ENCODE measurements around the gene VPS13C. TPM values are rescaled to one million over a fixed set of nuclear protein-coding genes. Genes with fewer than 3 reads are reported as not detected.

VPS13C gene
- total and polyA plus RNA-seq, 10 donors, result 32.9 to 194 (median 147) TPM

DNA sequence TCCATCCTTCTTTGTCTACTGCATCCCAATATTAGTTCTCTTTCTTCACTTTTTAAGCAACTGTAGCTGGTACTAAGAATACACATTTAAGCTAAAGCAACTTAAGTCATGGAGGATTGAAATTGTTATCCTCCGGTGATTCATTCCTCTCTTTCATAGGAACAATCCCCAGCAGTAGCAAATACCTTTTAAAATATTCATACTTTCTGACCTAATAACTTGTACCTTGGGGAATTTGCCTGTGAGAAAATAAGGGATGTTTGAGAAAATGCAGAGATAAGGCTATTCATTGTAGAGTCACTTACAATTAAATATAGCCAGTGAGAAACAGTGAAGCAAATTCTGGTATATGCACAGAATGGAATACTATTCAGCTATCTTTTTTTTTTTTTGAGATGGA, 66.0 kb downstream of the VPS13C start:
- 94 to 100% (median 97%) methylated on average over 1 of the region's 1 CpG for WGBS, 5 donors
- TF ChIP-seq POLR2A (IDR thresholded peaks at IDR 0.05) (no peak), POLR2AphosphoS5 (IDR thresholded peaks at IDR 0.05) (no peak)
- TF ChIP-seq, protein P1, sequence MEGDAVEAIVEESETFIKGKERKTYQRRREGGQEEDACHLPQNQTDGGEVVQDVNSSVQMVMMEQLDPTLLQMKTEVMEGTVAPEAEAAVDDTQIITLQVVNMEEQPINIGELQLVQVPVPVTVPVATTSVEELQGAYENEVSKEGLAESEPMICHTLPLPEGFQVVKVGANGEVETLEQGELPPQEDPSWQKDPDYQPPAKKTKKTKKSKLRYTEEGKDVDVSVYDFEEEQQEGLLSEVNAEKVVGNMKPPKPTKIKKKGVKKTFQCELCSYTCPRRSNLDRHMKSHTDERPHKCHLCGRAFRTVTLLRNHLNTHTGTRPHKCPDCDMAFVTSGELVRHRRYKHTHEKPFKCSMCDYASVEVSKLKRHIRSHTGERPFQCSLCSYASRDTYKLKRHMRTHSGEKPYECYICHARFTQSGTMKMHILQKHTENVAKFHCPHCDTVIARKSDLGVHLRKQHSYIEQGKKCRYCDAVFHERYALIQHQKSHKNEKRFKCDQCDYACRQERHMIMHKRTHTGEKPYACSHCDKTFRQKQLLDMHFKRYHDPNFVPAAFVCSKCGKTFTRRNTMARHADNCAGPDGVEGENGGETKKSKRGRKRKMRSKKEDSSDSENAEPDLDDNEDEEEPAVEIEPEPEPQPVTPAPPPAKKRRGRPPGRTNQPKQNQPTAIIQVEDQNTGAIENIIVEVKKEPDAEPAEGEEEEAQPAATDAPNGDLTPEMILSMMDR (IDR thresholded peaks at IDR 0.05 in 8 of 11, conservative IDR thresholded peaks at IDR 0.05 in 3 of 11), result no peak
- peaks cover 3 to 85% (median 23%) of the 10 kb centered on the region in 6 donors for H3K36me3 ChIP-seq
- intact Hi-C loops (cut with DNase I; ENCODE audit: low total_unique reads), result no loop called here
- H3K9me3 ChIP-seq, result no peaks in the 10 kb centered on the region
- no peak overlapping the region for H3K4me3 ChIP-seq
- H3K27me3 ChIP-seq (replicated peaks in 1 of 7), result no peaks in the 10 kb centered on the region
- H3K27ac ChIP-seq, result no peak overlapping the region
- H3K4me1 ChIP-seq, result no peaks in the 10 kb centered on the region
- no peak for DNase-seq

DNA sequence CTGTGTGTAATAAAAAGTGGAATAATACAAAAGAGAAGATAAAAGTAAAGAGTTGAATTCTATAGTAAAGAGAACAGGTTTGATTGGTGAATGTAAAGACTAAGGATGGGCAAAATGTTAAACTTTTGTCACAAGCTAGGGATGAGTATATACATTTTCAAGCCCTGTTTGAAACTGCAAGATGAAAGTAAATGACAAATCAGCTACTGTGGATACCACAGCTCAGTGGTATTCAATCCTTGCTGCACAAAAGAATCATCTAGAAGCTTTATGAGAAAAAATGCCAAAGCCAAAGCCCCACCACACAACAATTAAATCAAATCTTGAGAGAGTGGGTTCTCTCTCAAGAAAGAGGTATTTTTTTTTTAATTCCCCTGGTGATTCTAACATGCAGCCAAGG, 67.7 kb downstream of the VPS13C start:
- no peak for TF ChIP-seq POLR2AphosphoS5 (IDR thresholded peaks at IDR 0.05)
- TF ChIP-seq POLR2A (IDR thresholded peaks at IDR 0.05), result no peak
- TF ChIP-seq, protein P1 (IDR thresholded peaks at IDR 0.05 in 8 of 11, conservative IDR thresholded peaks at IDR 0.05 in 3 of 11), result no peak
- Histone ChIP-seq H3K36me3 (peaks cover 3 to 85% (median 33%) of the 10 kb centered on the region in 6 donors), H3K4me1 (no peaks in the 10 kb centered on the region), H3K9me3 (peaks cover 0 to 6% (median 0%) of the 10 kb centered on the region in 8 donors), H3K4me3 (no peak overlapping the region), H3K27ac (no peak overlapping the region), H3K27me3 (replicated peaks in 1 of 7) (no peaks in the 10 kb centered on the region)
- intact Hi-C loops (cut with DNase I; ENCODE audit: low total_unique reads), result no loop called here
- DNase-seq, result no peak

DNA sequence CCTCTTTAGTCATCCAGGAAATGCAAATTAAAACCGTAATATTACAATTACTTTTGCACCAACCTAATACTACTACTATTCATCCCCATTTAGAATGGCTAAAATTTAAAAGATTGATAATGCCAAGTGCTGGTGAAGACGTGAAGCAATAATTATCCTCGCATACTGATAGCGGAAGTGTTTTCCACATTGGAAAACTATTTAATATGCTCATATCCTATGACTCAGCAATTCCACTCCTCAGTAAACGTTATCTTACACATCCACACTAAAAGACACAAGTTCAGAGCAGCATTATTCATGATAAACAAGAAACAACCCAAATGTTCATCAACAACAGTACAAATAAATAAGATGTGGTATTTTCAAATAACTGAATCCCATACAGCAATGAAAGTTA, 70.6 kb downstream of the VPS13C start:
- no peak for DNase-seq
- intact Hi-C loops (cut with DNase I; ENCODE audit: low total_unique reads), result no loop called here
- no peak for TF ChIP-seq POLR2A (IDR thresholded peaks at IDR 0.05)

DNA sequence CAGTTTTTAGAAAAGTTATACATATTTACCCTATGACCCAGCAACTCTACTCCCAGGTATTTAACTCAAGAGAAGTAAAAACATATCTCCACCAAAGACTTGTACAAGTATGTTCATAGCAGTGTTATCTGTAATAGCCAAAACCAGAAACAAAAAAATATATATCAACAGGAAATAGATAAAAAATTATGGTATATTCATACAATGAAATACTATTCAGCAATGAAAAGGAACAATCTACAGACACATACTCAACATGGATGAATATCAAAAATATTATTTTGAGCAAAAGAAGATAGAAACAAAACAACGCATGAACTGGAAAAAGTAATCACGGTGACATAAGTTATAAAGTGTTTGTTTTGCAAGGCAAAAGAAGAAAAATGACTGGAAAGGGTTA, 72.4 kb downstream of the VPS13C start:
- 94 to 100% (median 97%) methylated on average over 2 of the region's 2 CpGs for WGBS, 5 donors
- Histone ChIP-seq H3K27ac (no peak overlapping the region), H3K36me3 (peaks cover 3 to 92% (median 50%) of the 10 kb centered on the region in 6 donors), H3K9me3 (peaks cover 0 to 6% (median 0%) of the 10 kb centered on the region in 8 donors), H3K4me1 (no peaks in the 10 kb centered on the region), H3K4me3 (no peak overlapping the region), H3K27me3 (replicated peaks in 1 of 7) (no peaks in the 10 kb centered on the region)
- intact Hi-C loops (cut with DNase I; ENCODE audit: low total_unique reads), result no loop called here
- no peak for DNase-seq
- TF ChIP-seq, protein P1 (IDR thresholded peaks at IDR 0.05 in 8 of 11, conservative IDR thresholded peaks at IDR 0.05 in 3 of 11), result no peak
- TF ChIP-seq POLR2A (IDR thresholded peaks at IDR 0.05) (no peak), POLR2AphosphoS5 (IDR thresholded peaks at IDR 0.05) (no peak)

More for the DNA sequence above, 70.6 kb downstream of the VPS13C start:
- H3K36me3 ChIP-seq, result peaks cover 3 to 82% (median 35%) of the 10 kb centered on the region in 6 donors
- no peaks in the 10 kb centered on the region for H3K4me1 ChIP-seq
- no peak overlapping the region for H3K4me3 ChIP-seq
- peaks cover 0 to 6% (median 0%) of the 10 kb centered on the region in 8 donors for H3K9me3 ChIP-seq
- no peaks in the 10 kb centered on the region for H3K27me3 ChIP-seq (replicated peaks in 1 of 7)
- 76 to 92% (median 84%) methylated on average over 5 of the region's 5 CpGs for WGBS, 5 donors
- no peak overlapping the region for H3K27ac ChIP-seq

DNA sequence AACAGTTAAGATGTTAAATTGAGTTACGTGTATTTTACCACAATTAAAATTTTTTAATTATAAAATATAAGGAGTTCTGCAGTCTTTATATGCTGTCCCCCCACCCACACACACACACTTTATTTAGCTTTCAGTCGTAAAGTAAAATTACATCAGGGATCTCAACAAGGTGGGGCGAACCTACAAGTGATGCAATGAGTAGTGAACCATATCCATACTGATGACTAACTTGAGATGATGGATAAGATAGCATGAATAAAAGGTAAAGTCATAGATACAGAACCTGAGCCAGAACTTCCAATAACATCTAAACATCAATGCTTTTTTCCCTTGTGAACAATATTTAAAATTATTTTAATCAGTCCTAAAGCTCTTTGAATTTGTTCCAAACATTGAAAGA, 77.2 kb downstream of the VPS13C start:
- TF ChIP-seq, protein P1 (IDR thresholded peaks at IDR 0.05 in 8 of 11, conservative IDR thresholded peaks at IDR 0.05 in 3 of 11), result no peak
- TF ChIP-seq POLR2A (IDR thresholded peaks at IDR 0.05) (no peak), POLR2AphosphoS5 (IDR thresholded peaks at IDR 0.05) (no peak)
- Histone ChIP-seq H3K4me3 (no peak overlapping the region), H3K27me3 (replicated peaks in 1 of 7) (no peaks in the 10 kb centered on the region), H3K27ac (no peak overlapping the region), H3K9me3 (peaks cover 0 to 5% (median 0%) of the 10 kb centered on the region in 8 donors), H3K4me1 (no peaks in the 10 kb centered on the region), H3K36me3 (peaks cover 0 to 95% (median 58%) of the 10 kb centered on the region in 6 donors)
- intact Hi-C loops (cut with DNase I; ENCODE audit: low total_unique reads), result no loop called here
- DNase-seq, result no peak
- WGBS, 5 donors, result 88 to 98% (median 94%) methylated on average over 3 of the region's 3 CpGs

Measured in spleen (tissue), 11 donors.